SU-DHL-6 (cell line): Measurements from ENCODE around the gene ADGRD1.

Experiments
- H2AFZ ChIP-seq: fragments of 200-600 bp; sonication (generic); 2 replicates; pipeline ENCODE4 v1.6.1; 2014; ENCODE audit warnings: low read depth, mild to moderate bottlenecking, moderate library complexity, mixed read lengths, antibody characterized with exemption, low read length; ENCODE audit not compliant: severe bottlenecking
- H3F3A ChIP-seq: fragments of 200-600 bp; shearing (Covaris generic); 2 replicates; pipeline ENCODE4 v1.6.0; 2016; ENCODE audit warnings: antibody characterized with exemption, mild to moderate bottlenecking; ENCODE audit not compliant: insufficient read depth
- H3K27ac ChIP-seq: fragments of 200-600 bp; sonication (generic); 2 replicates; pipeline ENCODE4 v1.5.1; 2016; ENCODE audit warnings: low read depth, mild to moderate bottlenecking, low read length, moderate library complexity, mixed read lengths
- H3K27me3 ChIP-seq: fragments of 200-600 bp; sonication (generic), shearing (Covaris generic); 2 replicates; pipeline ENCODE4 v1.6.0; 2014; ENCODE audit warnings: mild to moderate bottlenecking, low read length
- H3K36me3 ChIP-seq: fragments of 200-600 bp; sonication (generic); 2 replicates; pipeline ENCODE4 v1.6.1; 2014; ENCODE audit warnings: mild to moderate bottlenecking, low read length, mixed read lengths
- H3K4me2 ChIP-seq: fragments of 300-600, 200-600 bp; shearing (Covaris generic), sonication (generic); 2 replicates; pipeline ENCODE4 v1.6.0; 2014; ENCODE audit warnings: low read length, low read depth, mild to moderate bottlenecking; ENCODE audit not compliant: poor library complexity, severe bottlenecking
- H3K4me3 ChIP-seq: fragments of 200-600 bp; sonication (generic); 2 replicates; pipeline ENCODE4 v1.5.1; 2014; ENCODE audit warnings: antibody characterized with exemption, low read length, mild to moderate bottlenecking, mixed read lengths; ENCODE audit not compliant: insufficient read depth, poor library complexity, severe bottlenecking
- H3K79me2 ChIP-seq: fragments of 200-600 bp; sonication (generic); 2 replicates; pipeline ENCODE4 v1.6.1; 2014; ENCODE audit warnings: mild to moderate bottlenecking, low read length, moderate library complexity; ENCODE audit not compliant: insufficient read depth
- H3K9ac ChIP-seq: fragments of 200-600 bp; sonication (generic); 2 replicates; pipeline ENCODE4 v1.7.0; 2014; ENCODE audit warnings: mild to moderate bottlenecking, low read length
- H3K9me2 ChIP-seq: fragments of 200-600 bp; sonication (generic); replicated peaks from 2 replicates; pipeline ENCODE4 v1.6.1; 2014; ENCODE audit warnings: low read length; ENCODE audit not compliant: insufficient read depth
- H3K9me3 ChIP-seq: fragments of 200-600 bp; sonication (generic); 2 replicates; pipeline ENCODE4 v1.6.1; 2014; ENCODE audit warnings: low read length, mixed read lengths; ENCODE audit not compliant: insufficient read depth
- H4K20me1 ChIP-seq: fragments of 200-600 bp; sonication (generic); 2 replicates; pipeline ENCODE4 v1.6.1; 2014; ENCODE audit warnings: low read depth, mild to moderate bottlenecking, antibody characterized with exemption, low read length, moderate library complexity, mixed read lengths
- CTCF ChIP-seq: fragments of 200-600 bp; sonication (generic); IDR thresholded peaks from one replicate; pipeline ENCODE4 v1.5.1; 2017; ENCODE audit warnings: antibody characterized with exemption, mild to moderate bottlenecking, low read length, moderate library complexity; ENCODE audit not compliant: insufficient read depth, poor library complexity, severe bottlenecking
- EZH2phosphoT487 ChIP-seq: fragments of 200-600 bp; sonication (generic), shearing (Covaris generic); conservative IDR thresholded peaks from 2 replicates; pipeline ENCODE4 v1.6.1; 2018; ENCODE audit warnings: mild to moderate bottlenecking, antibody characterized with exemption, low read length, moderate library complexity, mixed read lengths

The ADGRD1 gene

GRCh38 chr12:131167334-131167733 is 213.6 kb downstream of the ADGRD1 start:
- Histone ChIP-seq H3K4me3 (no peak overlapping the region), H3K9me3 (no peaks in the 10 kb centered on the region), H3K9me2 (no peaks in the 10 kb centered on the region), H3F3A (no peaks in the 10 kb centered on the region), H2AFZ (no peak overlapping the region), H3K36me3 (no peaks in the 10 kb centered on the region), H3K27me3 (no peaks in the 10 kb centered on the region), H3K79me2 (no peaks in the 10 kb centered on the region), H3K9ac (no peak overlapping the region), H3K4me2 (no peak overlapping the region), H3K27ac (no peak overlapping the region), H4K20me1 (no peaks in the 10 kb centered on the region)
- TF ChIP-seq EZH2phosphoT487 (no peak), CTCF (no peak)

- TF ChIP-seq CTCF (no peak), EZH2phosphoT487 (no peak)
- H3K9ac ChIP-seq, result no peak overlapping the region
- H3K27me3 ChIP-seq, result no peaks in the 10 kb centered on the region
- H4K20me1 ChIP-seq, result no peaks in the 10 kb centered on the region
- H3K9me3 ChIP-seq, result no peaks in the 10 kb centered on the region; the same call in 1 of the 2 replicates
- H3K79me2 ChIP-seq, result no peaks in the 10 kb centered on the region
- no peak overlapping the region for H3K4me3 ChIP-seq
- no peak overlapping the region for H2AFZ ChIP-seq
- H3K27ac ChIP-seq, result no peak overlapping the region
- H3K36me3 ChIP-seq, result no peaks in the 10 kb centered on the region
- H3K9me2 ChIP-seq, result no peaks in the 10 kb centered on the region
- no peaks in the 10 kb centered on the region for H3F3A ChIP-seq
- H3K4me2 ChIP-seq, result no peak overlapping the region
Measured at GRCh38 chr12:131171029-131171428, 217.3 kb downstream of the ADGRD1 start.

- Histone ChIP-seq H3K27me3 (no peaks in the 10 kb centered on the region), H3K9me2 (no peaks in the 10 kb centered on the region), H3K79me2 (no peaks in the 10 kb centered on the region), H3K27ac (no peak overlapping the region), H3K4me2 (no peak overlapping the region), H4K20me1 (no peaks in the 10 kb centered on the region), H3K36me3 (no peaks in the 10 kb centered on the region), H3K9me3 (peaks cover 6% of the 10 kb centered on the region; the same call in 1 of the 2 replicates), H3F3A (no peaks in the 10 kb centered on the region), H3K4me3 (no peak overlapping the region), H3K9ac (no peak overlapping the region), H2AFZ (no peak overlapping the region)
- no peak for TF ChIP-seq EZH2phosphoT487
- TF ChIP-seq CTCF, result no peak
Measured at GRCh38 chr12:131174901-131175300, 221.2 kb downstream of the ADGRD1 start.

- Histone ChIP-seq H2AFZ (no peak overlapping the region), H3K9me2 (no peaks in the 10 kb centered on the region), H3K4me3 (no peak overlapping the region), H3K9me3 (peaks cover 6% of the 10 kb centered on the region; the same call in 1 of the 2 replicates), H4K20me1 (no peaks in the 10 kb centered on the region), H3K36me3 (no peaks in the 10 kb centered on the region), H3K4me2 (no peak overlapping the region), H3K27ac (no peak overlapping the region), H3K79me2 (no peaks in the 10 kb centered on the region), H3K27me3 (no peaks in the 10 kb centered on the region), H3F3A (no peaks in the 10 kb centered on the region), H3K9ac (no peak overlapping the region)
- TF ChIP-seq CTCF (no peak), EZH2phosphoT487 (no peak)
Measured at GRCh38 chr12:131176266-131176665, 222.6 kb downstream of the ADGRD1 start.
